HCT116 (cell line): Measurements from ENCODE around the gene PPP1R37. TPM values are rescaled to one million over a fixed set of nuclear protein-coding genes. Genes with fewer than 3 reads are reported as not detected.

Source experiments
- ATAC-seq: fragments of 200-7000 bp; cut with Tn5 transposase; 2 replicates; pipeline ENCODE4 v1.9.1; 2020; ENCODE audit warnings: mild to moderate bottlenecking, moderate library complexity
- BruUV-seq: library from RNA; stranded (reverse); fragments of 400-500 nt; replicated peaks from 2 replicates; lab custom pipeline; 2021; lab: Mats Ljungman, UMichigan
- CTCF ChIA-PET: fragments of 300-600 bp; sonication (Branson Sonifier 250); formaldehyde crosslinking; loops from one replicate; lab custom pipeline; 2021; ENCODE audit warnings: antibody characterized with exemption; lab: Charles Lee
- POLR2A ChIA-PET: fragments of 300-600, 350-600 bp; sonication (Branson Sonifier 250); formaldehyde crosslinking; loops from one replicate; lab custom pipeline; 2021; ENCODE audit warnings: antibody characterized with exemption; lab: Charles Lee
- RAD21 ChIA-PET, 2 experiments: fragments of 300-600 bp; sonication (Branson Sonifier 250); formaldehyde crosslinking; loops; one replicate each; lab custom pipeline; 2023; ENCODE audit warnings: low total read pairs in 2 of 2; ENCODE audit not compliant: uncharacterized antibody in 2 of 2, unreplicated experiment in 2 of 2, low non-redundant PET in 1 of 2; lab: Charles Lee
- DNase-seq: peaks from one replicate; pipeline ENCODE4 v3.0.0-alpha.2; 2010; ENCODE audit warnings: low read depth, low spot score
- H2AFZ ChIP-seq: fragments of 200-600 bp; shearing (Covaris generic), sonication (generic); 2 replicates; pipeline ENCODE4 v1.6.1; 2017; ENCODE audit warnings: low read depth, mixed run types, mixed read lengths, antibody characterized with exemption, low read length; ENCODE audit not compliant: poor library complexity, severe bottlenecking
- H3K27ac ChIP-seq: 2 replicates; pipeline ENCODE4 v1.5.1; 2012; ENCODE audit warnings: low read depth, low read length
- H3K27me3 ChIP-seq: fragments of 200-600 bp; sonication (generic); 2 replicates; pipeline ENCODE4 v1.6.1; 2016; ENCODE audit warnings: mixed run types, low read length, mixed read lengths; ENCODE audit not compliant: insufficient read depth
- H3K36me3 ChIP-seq, 2 experiments: fragments of 200-500 bp in 1 of 2; fragments of 200-600 bp in 1 of 2; sonication (Bioruptor generic) in 1 of 2; sonication (generic) in 1 of 2; 2 replicates each; pipeline versions ENCODE4 v1.5.1 to v1.6.1; 2014 to 2016; ENCODE audit warnings: low read length in 2 of 2, inconsistent platforms in 1 of 2, mixed read lengths in 1 of 2, mixed run types in 1 of 2; ENCODE audit not compliant: insufficient read depth in 2 of 2, control insufficient read depth in 1 of 2
- H3K4me1 ChIP-seq, 2 experiments: fragments of 200-600 bp in 1 of 2; sonication (generic) in 1 of 2; 2 replicates each; pipeline versions ENCODE4 v1.5.1 to v1.6.1; 2012 to 2017; ENCODE audit warnings: low read length in 2 of 2, inconsistent platforms in 1 of 2, mild to moderate bottlenecking in 1 of 2, mixed read lengths in 1 of 2, mixed run types in 1 of 2, moderate library complexity in 1 of 2; ENCODE audit not compliant: insufficient read depth in 2 of 2, control insufficient read depth in 1 of 2
- H3K4me2 ChIP-seq: fragments of 200-600 bp; sonication (generic); 2 replicates; pipeline ENCODE4 v1.6.1; 2017; ENCODE audit warnings: mixed run types, low read length, mixed read lengths
- H3K4me3 ChIP-seq, 2 experiments: fragments of 200-600 bp in 1 of 2; sonication (generic) in 1 of 2; replicated peaks in 1 of 2; 2 replicates each; pipeline ENCODE4 v1.5.1; 2011 to 2016; ENCODE audit warnings: low read length in 2 of 2, control low read depth in 1 of 2, low read depth in 1 of 2, mild to moderate bottlenecking in 1 of 2, mixed read lengths in 1 of 2, mixed run types in 1 of 2
- H3K79me2 ChIP-seq: fragments of 200-600 bp; sonication (generic); 2 replicates; pipeline ENCODE4 v1.6.1; 2017; ENCODE audit warnings: mild to moderate bottlenecking, mixed run types, low read length, moderate library complexity, mixed read lengths; ENCODE audit not compliant: insufficient read depth
- H3K9ac ChIP-seq: fragments of 200-600 bp; sonication (generic); 2 replicates; pipeline ENCODE4 v1.6.1; 2016; ENCODE audit warnings: low read length, mixed read lengths
- H3K9me2 ChIP-seq: fragments of 200-600 bp; sonication (generic), shearing (Covaris generic); 2 replicates; pipeline ENCODE4 v1.6.1; 2017; ENCODE audit warnings: mixed run types, mild to moderate bottlenecking, moderate library complexity; ENCODE audit not compliant: insufficient read depth
- H3K9me3 ChIP-seq, 2 experiments: fragments of 200-500 bp in 1 of 2; fragments of 200-600 bp in 1 of 2; sonication (Bioruptor generic) in 1 of 2; sonication (generic) in 1 of 2; 2 replicates each; pipeline ENCODE4 v1.6.1; 2014 to 2017; ENCODE audit warnings: low read length in 2 of 2, mixed read lengths in 2 of 2, inconsistent platforms in 1 of 2, low read depth in 1 of 2, mild to moderate bottlenecking in 1 of 2, mixed run types in 1 of 2, moderate library complexity in 1 of 2; ENCODE audit not compliant: control insufficient read depth in 1 of 2, insufficient read depth in 1 of 2
- H4K20me1 ChIP-seq: fragments of 200-600 bp; sonication (generic), shearing (Covaris generic); 2 replicates; pipeline ENCODE4 v1.6.1; 2017; ENCODE audit warnings: mixed run types, mild to moderate bottlenecking, moderate library complexity; ENCODE audit not compliant: insufficient read depth
- CBX3 ChIP-seq: IDR thresholded peaks from 2 replicates; pipeline ENCODE4 v1.6.1; 2012; ENCODE audit warnings: low read depth
- EGR1 ChIP-seq: IDR thresholded peaks from 2 replicates; pipeline ENCODE4 v1.6.1; 2012; ENCODE audit warnings: low read depth
- ELF1 ChIP-seq: IDR thresholded peaks from 2 replicates; pipeline ENCODE4 v1.6.1; 2012; ENCODE audit warnings: low read depth, borderline replicate concordance
- FOSL1 ChIP-seq: IDR thresholded peaks from 2 replicates; pipeline ENCODE4 v1.6.1; 2012; ENCODE audit warnings: low read depth
- POLR2A ChIP-seq: IDR thresholded peaks from 2 replicates; pipeline ENCODE4 v1.7.0; 2011; ENCODE audit warnings: borderline replicate concordance; ENCODE audit not compliant: insufficient read depth, insufficient read length; ENCODE audit errors: extremely low read depth
- SP1 ChIP-seq: IDR thresholded peaks from 2 replicates; pipeline ENCODE4 v1.6.1; 2012; ENCODE audit warnings: low read depth
- ZFX ChIP-seq: fragments of 450-650 bp; IDR thresholded peaks from 2 replicates; pipeline ENCODE4 v1.6.1; 2017
- intact Hi-C: fragments of 100-400 bp; cut with micrococcal nuclease; formaldehyde crosslinking; loops from 2 replicates; pipeline ENCODE4 v1.10.0; 2022
- total RNA-seq: library from RNA; stranded (reverse); gene quantifications from one replicate; pipeline ENCODE4 v1.2.1, GENCODE V29; 2021; ENCODE audit not compliant: unreplicated experiment

The PPP1R37 gene
- total RNA-seq, 1 experiment from 2014 or later = 32.7 TPM

DNA sequence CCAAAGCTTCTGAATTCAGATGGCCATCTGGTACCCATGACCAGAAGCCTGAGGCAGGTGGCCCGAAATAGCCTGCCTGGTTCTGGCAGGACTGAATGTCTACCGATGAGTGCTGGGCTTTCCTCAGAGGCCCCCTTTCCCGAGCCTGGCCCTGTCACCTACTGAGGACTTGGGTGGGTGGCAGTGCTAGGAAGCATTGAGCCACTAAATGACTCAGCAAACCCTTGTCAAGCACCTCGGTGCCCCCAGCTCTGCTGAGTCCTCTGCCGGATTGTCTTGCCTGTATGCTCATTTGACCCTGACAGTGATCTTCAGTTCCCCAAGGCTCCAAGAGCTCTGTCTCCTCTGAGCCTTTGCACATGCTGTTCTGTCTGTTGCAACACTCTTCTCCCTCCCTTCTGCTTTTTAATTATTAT lies 17.9 kb downstream of the PPP1R37 start:
- H3K27me3 ChIP-seq = no peaks in the 10 kb centered on the region
- H3K79me2 ChIP-seq = peaks cover 90% of the 10 kb centered on the region
- H3K9me2 ChIP-seq = no peaks in the 10 kb centered on the region
- H3K4me2 ChIP-seq = no peak overlapping the region
- H2AFZ ChIP-seq = no peak overlapping the region
- 0 out of 2 replicates have a peak, but pooled peaks cover 4% of the 10 kb centered on the region for H4K20me1 ChIP-seq
- ATAC-seq (no peak), DNase-seq (no peak)
- POLR2A ChIA-PET = no interaction called here
- H3K36me3 ChIP-seq = no peaks in the 10 kb centered on the region
- CTCF ChIA-PET = interaction anchor here (1.9 kb wide), 1 partner anchor 14 kb away, joined by 5 read pairs; no protein-coding TSS in a partner anchor
- RAD21 ChIA-PET = no interaction called here
- BruUV-seq = no TSS peak
- no peak overlapping the region for H3K27ac ChIP-seq
- peaks cover 4 to 9% of the 10 kb centered on the region in 2 experiments; a peak in 1 of 4 replicates for H3K4me1 ChIP-seq
- no peak for TF ChIP-seq EGR1
- no peak for TF ChIP-seq FOSL1
- no peak for TF ChIP-seq SP1
- no peak overlapping the region for H3K9ac ChIP-seq
- intact Hi-C loops = no loop called here
- H3K4me3 ChIP-seq = no peak overlapping the region
- no peaks in the 10 kb centered on the region for H3K9me3 ChIP-seq

DNA sequence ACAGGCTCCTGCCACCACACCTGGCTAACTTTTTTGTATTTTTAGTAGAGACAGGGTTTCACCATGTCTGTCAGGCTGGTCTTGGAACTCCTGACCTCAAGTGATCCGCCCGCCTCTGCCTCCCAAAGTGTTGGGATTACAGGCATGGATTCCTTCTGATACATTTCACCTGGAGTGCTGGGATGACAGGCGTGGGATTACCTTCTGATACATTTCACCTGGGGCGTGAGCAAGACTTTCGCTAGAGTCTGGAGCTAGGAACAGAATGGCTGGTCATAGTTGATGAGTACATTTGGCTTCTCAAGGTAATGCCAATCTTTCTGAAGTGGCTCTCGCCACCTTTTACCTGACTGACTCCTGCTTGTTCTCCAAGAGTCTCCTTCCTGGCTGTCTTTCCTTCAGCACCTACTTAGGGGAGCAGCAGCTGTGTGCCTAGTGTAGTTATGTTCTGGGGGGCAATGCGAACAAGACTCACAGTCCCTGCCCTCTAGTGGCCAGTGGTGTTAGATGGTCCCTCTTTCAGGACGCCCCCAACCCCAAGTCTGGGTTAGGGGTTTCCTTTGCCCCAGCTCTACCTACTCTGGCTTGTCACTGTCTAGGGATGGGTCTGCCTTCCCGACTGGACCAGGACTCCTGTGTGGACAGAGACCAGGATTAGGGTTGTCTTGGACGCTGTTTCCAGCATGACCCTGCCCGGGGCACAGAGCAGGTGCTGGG lies 19.3 kb downstream of the PPP1R37 start:
- RAD21 ChIA-PET = no interaction called here
- H3K4me3 ChIP-seq = no peak overlapping the region
- no TSS peak for BruUV-seq
- H3K4me1 ChIP-seq = peaks cover 4 to 13% of the 10 kb centered on the region in 2 experiments; a peak in 1 of 4 replicates
- no peaks in the 10 kb centered on the region for H3K9me2 ChIP-seq
- POLR2A ChIA-PET = no interaction called here
- 0 out of 2 replicates have a peak, but pooled peaks cover 4% of the 10 kb centered on the region for H4K20me1 ChIP-seq
- H3K27ac ChIP-seq = no peak overlapping the region
- H2AFZ ChIP-seq = no peak overlapping the region
- no peaks in the 10 kb centered on the region for H3K9me3 ChIP-seq
- CTCF ChIA-PET = interaction anchor here (1.9 kb wide), 1 partner anchor 13 kb away, joined by 5 read pairs; no protein-coding TSS in a partner anchor
- TF ChIP-seq CBX3 (no peak), POLR2A (no peak), ELF1 (no peak), ZFX (no peak), FOSL1 (no peak), EGR1 (no peak)
- TF ChIP-seq, all 23 proteins: peak for 0
- Histone ChIP-seq H3K36me3 (no peaks in the 10 kb centered on the region), H3K27me3 (no peaks in the 10 kb centered on the region), H3K4me2 (no peak overlapping the region), H3K79me2 (peaks cover 97% of the 10 kb centered on the region), H3K9ac (no peak overlapping the region)
- intact Hi-C loops = no loop called here
- ATAC-seq = no peak
- no peak for DNase-seq
